ENCODE results near the gene ZSCAN5B.

DNA sequence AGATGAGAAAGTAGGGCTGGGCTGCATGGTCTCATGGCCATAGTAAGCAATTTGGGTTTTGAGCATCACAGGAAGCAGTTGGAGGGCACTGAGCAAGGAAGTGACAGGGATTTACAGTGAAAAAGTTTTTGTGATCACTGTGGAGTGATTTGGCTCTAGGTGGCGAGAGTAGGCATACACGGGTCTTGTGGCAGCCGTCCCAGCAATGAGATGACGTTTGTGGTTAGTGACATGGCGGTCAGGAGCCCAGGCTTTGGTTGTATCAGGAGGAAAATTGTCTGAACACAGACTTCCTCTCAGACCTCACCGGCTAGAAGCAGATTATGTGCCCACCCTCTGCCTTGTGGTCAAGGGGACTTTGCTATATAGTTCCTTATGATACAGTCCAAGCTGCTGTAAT lies 53.2 kb downstream of the ZSCAN5B start:
- TF ChIP-seq, protein P1, sequence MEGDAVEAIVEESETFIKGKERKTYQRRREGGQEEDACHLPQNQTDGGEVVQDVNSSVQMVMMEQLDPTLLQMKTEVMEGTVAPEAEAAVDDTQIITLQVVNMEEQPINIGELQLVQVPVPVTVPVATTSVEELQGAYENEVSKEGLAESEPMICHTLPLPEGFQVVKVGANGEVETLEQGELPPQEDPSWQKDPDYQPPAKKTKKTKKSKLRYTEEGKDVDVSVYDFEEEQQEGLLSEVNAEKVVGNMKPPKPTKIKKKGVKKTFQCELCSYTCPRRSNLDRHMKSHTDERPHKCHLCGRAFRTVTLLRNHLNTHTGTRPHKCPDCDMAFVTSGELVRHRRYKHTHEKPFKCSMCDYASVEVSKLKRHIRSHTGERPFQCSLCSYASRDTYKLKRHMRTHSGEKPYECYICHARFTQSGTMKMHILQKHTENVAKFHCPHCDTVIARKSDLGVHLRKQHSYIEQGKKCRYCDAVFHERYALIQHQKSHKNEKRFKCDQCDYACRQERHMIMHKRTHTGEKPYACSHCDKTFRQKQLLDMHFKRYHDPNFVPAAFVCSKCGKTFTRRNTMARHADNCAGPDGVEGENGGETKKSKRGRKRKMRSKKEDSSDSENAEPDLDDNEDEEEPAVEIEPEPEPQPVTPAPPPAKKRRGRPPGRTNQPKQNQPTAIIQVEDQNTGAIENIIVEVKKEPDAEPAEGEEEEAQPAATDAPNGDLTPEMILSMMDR (IDR thresholded peaks at IDR 0.05): no peak
- no peak for TF ChIP-seq EZH2 (IDR thresholded peaks at IDR 0.05; ENCODE audit: borderline replicate concordance, insufficient read depth, low read depth, low read length, poor library complexity, severe bottlenecking)

Measured in B cell (primary cell).